Neural cell (in vitro differentiated cells): ENCODE results near the gene NCK1. TPM values are rescaled to one million over a fixed set of nuclear protein-coding genes. Genes with fewer than 3 reads are reported as not detected.

Source experiments
- H2AFZ ChIP-seq: fragments of 200-600, 300-800 bp; sonication (generic), shearing (Covaris generic); 2 replicates; pipeline ENCODE4 v1.6.0; 2014; ENCODE audit warnings: low read depth, mild to moderate bottlenecking, antibody characterized with exemption, low read length, moderate library complexity
- H3F3A ChIP-seq: fragments of 200-600 bp; shearing (Covaris generic); 2 replicates; pipeline ENCODE4 v1.6.1; 2016; ENCODE audit warnings: mild to moderate bottlenecking, moderate library complexity, mixed read lengths, antibody characterized with exemption, low read length; ENCODE audit not compliant: insufficient read depth, poor library complexity, severe bottlenecking
- H3K27ac ChIP-seq: fragments of 200-600, 300-800 bp; sonication (generic), shearing (Covaris generic); 2 replicates; pipeline ENCODE4 v1.5.1; 2014; ENCODE audit warnings: mild to moderate bottlenecking, low read length, moderate library complexity
- H3K27me3 ChIP-seq: fragments of 300-800, 200-600 bp; sonication (generic), shearing (Covaris generic); 2 replicates; pipeline ENCODE4 v1.6.0; 2014; ENCODE audit warnings: mild to moderate bottlenecking, low read depth, low read length, moderate library complexity; ENCODE audit not compliant: insufficient read depth
- H3K36me3 ChIP-seq: fragments of 300-800, 200-600 bp; sonication (generic), shearing (Covaris generic); 2 replicates; pipeline ENCODE4 v1.5.1; 2014; ENCODE audit warnings: mild to moderate bottlenecking, antibody characterized with exemption, low read length, moderate library complexity; ENCODE audit not compliant: insufficient read depth
- H3K4me2 ChIP-seq: fragments of 300-800, 200-600 bp; sonication (generic), shearing (Covaris generic); 2 replicates; pipeline ENCODE4 v1.6.0; 2014; ENCODE audit warnings: mild to moderate bottlenecking, low read length
- H3K4me3 ChIP-seq: fragments of 300-800, 200-600 bp; sonication (generic), shearing (Covaris generic); 2 replicates; pipeline ENCODE4 v1.5.1; 2014; ENCODE audit warnings: mild to moderate bottlenecking, low read length, moderate library complexity
- H3K79me2 ChIP-seq: fragments of 200-600 bp; shearing (Covaris generic); replicated peaks from 2 replicates; pipeline ENCODE4 v1.6.0; 2014; ENCODE audit warnings: mild to moderate bottlenecking, low read length, moderate library complexity; ENCODE audit not compliant: insufficient read depth
- H3K9ac ChIP-seq: fragments of 300-800, 200-600 bp; sonication (generic), shearing (Covaris generic); 2 replicates; pipeline ENCODE4 v1.6.1; 2016; ENCODE audit warnings: mild to moderate bottlenecking, low read length, mixed read lengths
- H3K9me2 ChIP-seq: fragments of 200-600 bp; shearing (Covaris generic); 2 replicates; pipeline ENCODE4 v1.6.1; 2016; ENCODE audit warnings: mild to moderate bottlenecking, low read length, mixed read lengths; ENCODE audit not compliant: insufficient read depth
- H3K9me3 ChIP-seq: fragments of 200-600, 300-800 bp; sonication (generic), shearing (Covaris generic); 2 replicates; pipeline ENCODE4 v1.6.1; 2016; ENCODE audit warnings: mild to moderate bottlenecking, mixed run types, low read length, moderate library complexity, mixed read lengths
- H4K20me1 ChIP-seq: fragments of 200-600 bp; shearing (Covaris generic); 2 replicates; pipeline ENCODE4 v1.6.1; 2016; ENCODE audit warnings: mild to moderate bottlenecking, mixed run types; ENCODE audit not compliant: insufficient read depth
- EP300 ChIP-seq: fragments of 450-650 bp; conservative IDR thresholded peaks from 2 replicates; pipeline ENCODE4 v1.6.1; 2014; ENCODE audit warnings: antibody characterized with exemption, mild to moderate bottlenecking, moderate library complexity; ENCODE audit not compliant: poor library complexity, severe bottlenecking
- EZH2 ChIP-seq: fragments of 200-600, 300-800 bp; shearing (Covaris generic), sonication (generic); IDR thresholded peaks from 2 replicates; pipeline ENCODE4 v1.6.1; 2014; ENCODE audit warnings: antibody characterized with exemption, low read length, borderline replicate concordance, mild to moderate bottlenecking; ENCODE audit not compliant: insufficient read depth, poor library complexity, severe bottlenecking
- MXI1 ChIP-seq: fragments of 450-650 bp; conservative IDR thresholded peaks from 2 replicates; pipeline ENCODE4 v1.6.1; 2014; ENCODE audit warnings: antibody characterized with exemption, mild to moderate bottlenecking; ENCODE audit not compliant: poor library complexity, severe bottlenecking
- POLR2AphosphoS5 ChIP-seq: IDR thresholded peaks from 2 replicates; pipeline ENCODE4 v1.6.1; 2012
- RAD21 ChIP-seq: fragments of 450-650 bp; conservative IDR thresholded peaks from 2 replicates; pipeline ENCODE4 v1.6.1; 2014; ENCODE audit warnings: antibody characterized with exemption, mild to moderate bottlenecking, moderate library complexity
- SMC3 ChIP-seq: fragments of 450-650 bp; conservative IDR thresholded peaks from 2 replicates; pipeline ENCODE4 v1.6.1; 2014; ENCODE audit warnings: antibody characterized with exemption, mild to moderate bottlenecking, moderate library complexity; ENCODE audit not compliant: poor library complexity
- TAF1 ChIP-seq: IDR thresholded peaks from 2 replicates; pipeline ENCODE4 v1.6.1; 2012; ENCODE audit warnings: low read depth
- polyA plus RNA-seq: library from polyadenylated mRNA; depleted of rRNA; stranded (reverse); fragments of >200 nt; gene quantifications from 2 replicates; pipeline ENCODE4 v1.2.3, GENCODE V29; 2014
- TF ChIP-seq, protein P1 (sequence below): fragments of 450-650 bp; IDR thresholded peaks from 2 replicates; pipeline ENCODE4 v1.5.1; 2014; ENCODE audit warnings: antibody characterized with exemption, mild to moderate bottlenecking, moderate library complexity; ENCODE audit not compliant: poor library complexity, severe bottlenecking
- TF ChIP-seq, protein P2 (sequence below): IDR thresholded peaks from 2 replicates; pipeline ENCODE4 v1.6.1; 2012; ENCODE audit warnings: borderline replicate concordance

NCK1 gene
- polyA plus RNA-seq, 1 donor from 2014 or later, result 21.5 TPM

DNA sequence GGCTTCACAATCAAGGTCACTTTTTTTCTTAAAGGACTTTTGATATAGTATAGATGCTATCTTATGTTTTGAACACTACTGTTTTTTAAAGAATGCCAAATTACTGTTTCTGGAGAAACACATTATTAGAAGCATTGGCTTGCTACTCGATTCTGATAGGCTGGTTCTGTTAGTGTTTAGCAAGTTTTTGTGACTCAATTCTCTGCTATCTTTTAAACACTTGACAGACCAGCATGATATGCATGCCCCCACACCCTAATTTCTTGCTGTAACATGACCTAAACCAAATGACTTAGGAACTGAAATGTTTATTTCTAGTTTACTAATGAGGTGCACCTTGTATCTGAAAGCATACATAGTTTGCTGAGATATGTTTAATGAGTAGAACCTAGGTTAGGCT, 90.3 kb downstream of the NCK1 start:
- H3K4me2 ChIP-seq, result no peak overlapping the region
- no peak for TF ChIP-seq TAF1
- TF ChIP-seq EZH2, result no peak
- TF ChIP-seq EP300, result no peak
- TF ChIP-seq SMC3, result no peak
- TF ChIP-seq, protein P1, sequence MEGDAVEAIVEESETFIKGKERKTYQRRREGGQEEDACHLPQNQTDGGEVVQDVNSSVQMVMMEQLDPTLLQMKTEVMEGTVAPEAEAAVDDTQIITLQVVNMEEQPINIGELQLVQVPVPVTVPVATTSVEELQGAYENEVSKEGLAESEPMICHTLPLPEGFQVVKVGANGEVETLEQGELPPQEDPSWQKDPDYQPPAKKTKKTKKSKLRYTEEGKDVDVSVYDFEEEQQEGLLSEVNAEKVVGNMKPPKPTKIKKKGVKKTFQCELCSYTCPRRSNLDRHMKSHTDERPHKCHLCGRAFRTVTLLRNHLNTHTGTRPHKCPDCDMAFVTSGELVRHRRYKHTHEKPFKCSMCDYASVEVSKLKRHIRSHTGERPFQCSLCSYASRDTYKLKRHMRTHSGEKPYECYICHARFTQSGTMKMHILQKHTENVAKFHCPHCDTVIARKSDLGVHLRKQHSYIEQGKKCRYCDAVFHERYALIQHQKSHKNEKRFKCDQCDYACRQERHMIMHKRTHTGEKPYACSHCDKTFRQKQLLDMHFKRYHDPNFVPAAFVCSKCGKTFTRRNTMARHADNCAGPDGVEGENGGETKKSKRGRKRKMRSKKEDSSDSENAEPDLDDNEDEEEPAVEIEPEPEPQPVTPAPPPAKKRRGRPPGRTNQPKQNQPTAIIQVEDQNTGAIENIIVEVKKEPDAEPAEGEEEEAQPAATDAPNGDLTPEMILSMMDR, result no peak
- no peak for TF ChIP-seq MXI1
- TF ChIP-seq, protein P2, sequence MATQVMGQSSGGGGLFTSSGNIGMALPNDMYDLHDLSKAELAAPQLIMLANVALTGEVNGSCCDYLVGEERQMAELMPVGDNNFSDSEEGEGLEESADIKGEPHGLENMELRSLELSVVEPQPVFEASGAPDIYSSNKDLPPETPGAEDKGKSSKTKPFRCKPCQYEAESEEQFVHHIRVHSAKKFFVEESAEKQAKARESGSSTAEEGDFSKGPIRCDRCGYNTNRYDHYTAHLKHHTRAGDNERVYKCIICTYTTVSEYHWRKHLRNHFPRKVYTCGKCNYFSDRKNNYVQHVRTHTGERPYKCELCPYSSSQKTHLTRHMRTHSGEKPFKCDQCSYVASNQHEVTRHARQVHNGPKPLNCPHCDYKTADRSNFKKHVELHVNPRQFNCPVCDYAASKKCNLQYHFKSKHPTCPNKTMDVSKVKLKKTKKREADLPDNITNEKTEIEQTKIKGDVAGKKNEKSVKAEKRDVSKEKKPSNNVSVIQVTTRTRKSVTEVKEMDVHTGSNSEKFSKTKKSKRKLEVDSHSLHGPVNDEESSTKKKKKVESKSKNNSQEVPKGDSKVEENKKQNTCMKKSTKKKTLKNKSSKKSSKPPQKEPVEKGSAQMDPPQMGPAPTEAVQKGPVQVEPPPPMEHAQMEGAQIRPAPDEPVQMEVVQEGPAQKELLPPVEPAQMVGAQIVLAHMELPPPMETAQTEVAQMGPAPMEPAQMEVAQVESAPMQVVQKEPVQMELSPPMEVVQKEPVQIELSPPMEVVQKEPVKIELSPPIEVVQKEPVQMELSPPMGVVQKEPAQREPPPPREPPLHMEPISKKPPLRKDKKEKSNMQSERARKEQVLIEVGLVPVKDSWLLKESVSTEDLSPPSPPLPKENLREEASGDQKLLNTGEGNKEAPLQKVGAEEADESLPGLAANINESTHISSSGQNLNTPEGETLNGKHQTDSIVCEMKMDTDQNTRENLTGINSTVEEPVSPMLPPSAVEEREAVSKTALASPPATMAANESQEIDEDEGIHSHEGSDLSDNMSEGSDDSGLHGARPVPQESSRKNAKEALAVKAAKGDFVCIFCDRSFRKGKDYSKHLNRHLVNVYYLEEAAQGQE, result no peak
- no peak for TF ChIP-seq RAD21
- no peak for TF ChIP-seq POLR2AphosphoS5
- H2AFZ ChIP-seq, result no peak overlapping the region

GRCh38 chr3:136954251-136954650, 92.2 kb downstream of the NCK1 start:
- Histone ChIP-seq H3K9ac (no peak overlapping the region), H3K36me3 (no peaks in the 10 kb centered on the region), H3K4me2 (no peak overlapping the region), H3F3A (no peaks in the 10 kb centered on the region), H3K9me2 (no peaks in the 10 kb centered on the region), H3K27ac (no peak overlapping the region), H2AFZ (no peak overlapping the region), H3K79me2 (no peaks in the 10 kb centered on the region), H3K27me3 (no peaks in the 10 kb centered on the region), H3K9me3 (no peaks in the 10 kb centered on the region), H3K4me3 (no peak overlapping the region), H4K20me1 (no peaks in the 10 kb centered on the region)
- TF ChIP-seq, protein P1, result no peak
- TF ChIP-seq SMC3 (no peak), POLR2AphosphoS5 (no peak), EZH2 (no peak), EP300 (no peak), RAD21 (no peak)
- TF ChIP-seq, protein P2, result no peak

More for the DNA sequence above, 90.3 kb downstream of the NCK1 start:
- H3F3A ChIP-seq, result no peaks in the 10 kb centered on the region
- H3K27ac ChIP-seq, result no peak overlapping the region
- H3K9me2 ChIP-seq, result no peaks in the 10 kb centered on the region
- no peaks in the 10 kb centered on the region for H3K79me2 ChIP-seq
- no peak overlapping the region for H3K9ac ChIP-seq
- no peaks in the 10 kb centered on the region for H4K20me1 ChIP-seq
- no peaks in the 10 kb centered on the region for H3K27me3 ChIP-seq
- H3K9me3 ChIP-seq, result no peaks in the 10 kb centered on the region
- H3K4me3 ChIP-seq, result no peak overlapping the region
- H3K36me3 ChIP-seq, result no peaks in the 10 kb centered on the region
